ENCODE data around the gene TMEM131.
A peak's percentile ranks its signal among the peaks of the same experiment; 100 is the strongest.
"Not testable (repeated sequence)": the region's sequence is repeated elsewhere in the genome, so short reads cannot be mapped to it uniquely, and the experiment has no call there.

Gene TMEM131

DNA sequence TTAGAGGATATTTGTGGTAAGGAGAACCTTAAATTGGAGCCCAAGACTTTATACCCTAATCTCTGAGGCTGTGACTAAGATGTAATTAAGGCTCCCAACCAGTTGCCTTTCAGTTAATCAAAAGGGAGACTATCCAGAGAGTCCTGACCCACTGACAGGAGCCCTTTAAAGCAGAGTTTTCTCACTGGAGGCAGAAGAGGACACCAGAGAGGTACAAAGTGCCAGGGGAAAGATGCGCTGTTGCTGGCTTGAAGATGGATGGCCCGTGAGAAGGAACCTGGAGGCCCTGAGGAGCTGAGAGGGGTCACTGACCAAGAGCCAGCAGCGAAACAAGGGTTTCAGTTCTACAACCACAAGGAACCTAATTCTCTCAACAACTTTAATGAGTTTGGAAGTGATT, 137.3 kb downstream of the TMEM131 start:
- DNase-seq (ENCODE audit: low spot score): no peak

- DNase-seq (ENCODE audit: low spot score): no peak
Observed at GRCh38 chr2:97857553-97857952, 138.2 kb downstream of the TMEM131 start.

GRCh38 chr2:97853057-97853456, 142.7 kb downstream of the TMEM131 start:
- not testable (repeated sequence) for DNase-seq (ENCODE audit: low spot score)

GRCh38 chr2:97851172-97851571, 144.6 kb downstream of the TMEM131 start:
- no peak for DNase-seq (ENCODE audit: low spot score)

DNA sequence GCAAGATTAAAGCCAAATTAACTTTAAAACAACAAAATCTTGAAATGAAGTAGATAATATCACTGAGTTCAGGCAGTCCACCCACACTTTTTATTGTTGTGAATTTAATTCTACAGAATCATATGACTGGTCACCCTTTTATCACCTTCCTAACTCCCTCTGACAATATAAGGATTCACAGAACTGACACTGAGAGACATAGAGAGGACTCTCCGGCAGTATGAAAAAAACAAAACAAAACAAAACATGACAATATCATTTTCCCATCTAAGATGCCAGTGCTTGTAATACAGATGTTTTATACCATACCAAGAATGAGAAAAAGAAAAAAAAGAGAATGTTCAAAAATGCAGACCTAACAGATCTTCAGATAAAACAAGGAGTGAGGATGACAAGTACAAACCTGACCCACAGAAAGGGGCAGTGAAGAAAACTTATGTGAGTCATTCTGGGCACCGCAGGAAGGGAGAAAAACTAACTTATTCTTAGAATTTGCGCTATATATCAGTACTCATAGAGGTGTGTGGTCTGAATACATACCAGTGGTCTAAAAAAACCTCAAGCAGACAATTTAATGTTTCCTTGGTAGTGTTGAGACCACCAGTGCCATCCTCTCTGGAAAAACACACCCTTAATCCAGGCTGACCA, 145.7 kb downstream of the TMEM131 start:
- no peak for DNase-seq (ENCODE audit: low spot score)

DNA sequence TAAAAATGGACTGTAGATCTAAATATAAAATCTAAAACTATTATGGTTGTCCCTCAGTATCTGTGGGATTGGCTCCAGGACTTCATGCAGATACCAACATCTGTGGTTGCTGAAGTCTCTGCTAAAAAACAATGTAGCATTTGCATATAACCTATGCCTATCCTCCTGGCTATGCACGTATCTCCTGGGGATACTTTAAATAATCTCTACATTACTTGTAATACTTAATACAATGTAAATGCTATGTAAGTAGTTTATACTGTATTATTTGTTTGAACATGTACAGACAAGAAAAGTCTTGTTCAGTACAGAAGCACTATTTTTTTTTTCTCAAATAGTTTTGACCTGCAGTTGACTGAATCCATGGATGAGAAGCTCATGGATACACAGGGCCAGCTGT, 147.4 kb downstream of the TMEM131 start:
- DNase-seq (ENCODE audit: low spot score): no peak

- DNase-seq (ENCODE audit: low spot score): not testable (repeated sequence)
Observed at GRCh38 chr2:97846716-97847115, 149.0 kb downstream of the TMEM131 start.

DNA sequence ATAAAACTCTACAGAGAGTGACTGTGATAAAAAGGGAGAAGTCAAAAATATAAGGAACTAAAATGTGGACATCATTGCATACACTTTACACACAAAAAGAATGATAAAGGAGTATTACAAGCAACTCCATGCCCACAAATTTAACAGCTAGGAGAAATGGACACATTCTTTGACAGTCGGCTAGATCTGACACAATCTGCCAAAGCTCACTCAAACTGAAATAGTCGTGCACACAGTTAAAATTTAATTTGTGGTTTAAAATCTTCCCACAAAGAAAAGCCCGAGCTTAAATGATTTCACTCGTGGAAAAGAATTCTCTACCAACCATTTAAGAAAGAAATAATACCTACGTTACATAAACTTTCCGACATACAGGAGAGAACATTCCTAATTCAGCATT, 149.9 kb downstream of the TMEM131 start:
- no peak for DNase-seq (ENCODE audit: low spot score)

DNA sequence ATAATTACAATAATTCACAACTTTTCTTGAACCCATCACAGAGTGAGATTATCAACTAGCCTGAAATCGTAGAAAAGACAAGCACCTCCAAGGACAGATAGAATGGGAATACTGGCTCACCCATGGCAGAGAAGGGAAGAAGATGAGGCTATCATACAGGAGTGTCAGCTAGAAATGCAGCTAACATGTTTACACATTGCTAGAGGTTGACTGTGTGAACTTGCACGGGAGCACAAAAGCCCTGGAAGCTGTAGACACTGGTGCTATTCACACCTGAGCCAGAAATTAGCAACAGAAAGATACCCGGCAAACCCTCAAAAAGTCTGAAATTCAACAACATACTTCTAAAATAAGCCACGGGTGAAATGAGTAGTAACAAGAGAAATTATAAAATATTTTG, 150.6 kb downstream of the TMEM131 start:
- no peak for DNase-seq (ENCODE audit: low spot score)

- DNase-seq (ENCODE audit: low spot score): no peak
Observed at GRCh38 chr2:97844311-97844859, 151.4 kb downstream of the TMEM131 start.

GRCh38 chr2:97840198-97840597, 155.6 kb downstream of the TMEM131 start:
- DNase-seq (ENCODE audit: low spot score): no peak

GRCh38 chr2:97834610-97835009, 161.1 kb downstream of the TMEM131 start:
- no peak for DNase-seq (ENCODE audit: low spot score)

DNA sequence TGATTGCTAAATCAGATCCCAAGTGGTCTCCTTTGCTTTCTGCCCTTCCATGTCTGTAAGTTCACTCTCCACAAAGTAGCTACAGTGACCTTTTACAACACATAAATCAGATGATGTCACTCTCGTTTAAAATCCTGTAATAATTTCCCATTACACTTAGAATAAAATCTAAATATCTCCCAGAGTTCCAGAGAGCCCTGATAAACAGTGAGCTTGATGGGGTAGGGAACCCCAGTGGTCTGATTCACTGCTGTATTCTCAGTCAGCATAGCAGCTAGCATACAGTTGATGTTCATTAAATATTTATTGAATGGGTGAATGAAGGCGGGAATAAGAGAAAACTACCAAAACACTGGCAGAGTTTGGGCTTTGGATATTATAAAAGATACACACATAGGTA, 164.6 kb downstream of the TMEM131 start:
- no peak for DNase-seq (ENCODE audit: low spot score)

DNA sequence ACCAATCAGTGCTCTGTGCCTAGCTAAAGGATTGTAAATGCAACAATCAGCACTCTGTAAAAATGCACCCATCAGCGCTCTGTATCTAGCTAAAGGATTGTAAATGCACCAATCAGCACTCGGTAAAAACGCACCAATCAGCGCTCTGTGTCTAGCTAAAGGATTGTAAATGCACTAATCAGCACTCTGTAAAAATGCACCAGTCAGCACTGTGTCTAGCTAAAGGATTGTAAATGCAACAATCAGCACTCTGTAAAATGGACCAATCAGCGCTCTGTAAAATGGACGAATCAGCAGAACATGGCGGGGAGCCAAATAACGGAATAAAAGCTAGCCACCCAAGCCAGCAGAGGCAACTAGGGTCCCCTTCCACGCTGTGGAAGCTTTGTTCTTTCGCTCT, 166.5 kb downstream of the TMEM131 start:
- DNase-seq (ENCODE audit: low spot score): not testable (repeated sequence)

DNA sequence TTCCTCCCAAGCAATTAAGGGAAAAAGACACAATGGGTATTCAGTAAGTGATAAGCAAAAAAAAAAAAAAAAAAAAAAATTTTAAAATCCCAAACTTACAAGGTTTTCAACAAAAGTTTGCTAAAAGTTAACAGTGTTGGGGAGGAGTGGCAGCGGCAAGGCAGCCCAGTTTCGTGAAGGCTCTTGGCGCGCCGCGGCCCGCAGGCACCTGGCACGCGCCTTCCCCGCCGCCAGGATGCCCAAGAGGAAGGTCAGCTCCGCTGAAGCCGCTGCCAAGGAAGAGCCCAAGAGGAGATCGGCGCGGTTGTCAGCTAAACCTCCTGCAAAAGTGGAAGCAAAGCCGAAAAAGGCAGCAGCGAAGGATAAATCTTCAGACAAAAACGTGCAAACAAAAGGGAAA, 168.7 kb downstream of the TMEM131 start:
- DNase-seq (ENCODE audit: low spot score): not testable (repeated sequence)

DNA sequence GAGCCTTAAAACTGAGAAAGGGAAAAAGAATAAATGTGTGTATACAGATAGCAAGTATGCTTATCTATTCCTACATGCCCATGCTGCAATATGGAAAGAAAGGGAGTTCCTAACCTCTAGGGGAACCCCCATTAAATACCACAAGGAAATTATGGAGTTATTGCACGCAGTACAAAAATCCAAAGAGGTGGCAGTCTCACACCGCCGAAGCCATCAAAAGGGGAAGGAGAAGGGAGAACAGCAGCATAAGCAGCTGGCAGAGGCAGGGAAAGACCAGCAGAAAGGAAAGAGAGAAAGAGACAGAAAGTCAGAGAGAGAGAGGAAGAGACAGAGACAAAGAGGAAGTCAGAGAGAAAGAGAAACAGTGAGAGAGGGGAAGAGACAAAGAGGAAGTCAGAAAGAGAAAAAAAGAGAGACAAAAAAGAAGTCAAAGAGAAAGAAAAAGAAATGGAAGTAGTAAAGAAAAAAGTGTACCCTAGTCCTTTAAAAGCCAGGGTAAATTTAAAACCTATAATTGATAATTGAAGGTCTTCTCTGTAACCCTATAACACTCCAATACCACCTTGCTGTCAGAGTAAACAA, 169.4 kb downstream of the TMEM131 start:
- not testable (repeated sequence) for DNase-seq (ENCODE audit: low spot score)

- DNase-seq (ENCODE audit: low spot score): not testable (repeated sequence)
Observed at GRCh38 chr2:97824011-97824410, 171.7 kb downstream of the TMEM131 start.

DNA sequence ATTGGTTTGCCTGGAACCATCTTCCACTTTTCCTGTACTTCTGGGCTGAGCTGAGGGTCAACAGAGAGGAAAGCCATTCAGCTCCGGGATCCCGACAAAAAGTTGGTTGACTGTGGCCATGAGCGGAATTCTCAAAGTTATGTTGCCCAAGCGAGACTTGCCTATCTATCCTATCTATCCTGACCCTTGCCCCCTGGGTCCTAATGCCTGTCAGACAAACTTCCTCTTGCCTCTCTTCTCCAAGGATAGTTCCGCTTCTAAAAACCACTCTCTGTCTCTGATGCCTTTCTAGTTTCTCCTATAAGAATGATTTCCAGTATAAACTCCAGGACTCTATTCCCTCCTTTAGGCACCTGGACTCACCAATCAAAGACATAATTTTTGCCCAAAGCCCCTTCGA, 173.9 kb downstream of the TMEM131 start:
- not testable (repeated sequence) for DNase-seq (ENCODE audit: low spot score)

- no peak for DNase-seq (ENCODE audit: low spot score)
Observed at GRCh38 chr2:97819754-97820153, 176.0 kb downstream of the TMEM131 start.

GRCh38 chr2:97816411-97816810, 179.3 kb downstream of the TMEM131 start:
- DNase-seq (ENCODE audit: low spot score): no peak

- DNase-seq (ENCODE audit: low spot score): no peak
Observed at GRCh38 chr2:97812931-97813330, 182.8 kb downstream of the TMEM131 start.

- DNase-seq (ENCODE audit: low spot score): no peak
Observed at GRCh38 chr2:97808816-97809215, 186.9 kb downstream of the TMEM131 start.

DNA sequence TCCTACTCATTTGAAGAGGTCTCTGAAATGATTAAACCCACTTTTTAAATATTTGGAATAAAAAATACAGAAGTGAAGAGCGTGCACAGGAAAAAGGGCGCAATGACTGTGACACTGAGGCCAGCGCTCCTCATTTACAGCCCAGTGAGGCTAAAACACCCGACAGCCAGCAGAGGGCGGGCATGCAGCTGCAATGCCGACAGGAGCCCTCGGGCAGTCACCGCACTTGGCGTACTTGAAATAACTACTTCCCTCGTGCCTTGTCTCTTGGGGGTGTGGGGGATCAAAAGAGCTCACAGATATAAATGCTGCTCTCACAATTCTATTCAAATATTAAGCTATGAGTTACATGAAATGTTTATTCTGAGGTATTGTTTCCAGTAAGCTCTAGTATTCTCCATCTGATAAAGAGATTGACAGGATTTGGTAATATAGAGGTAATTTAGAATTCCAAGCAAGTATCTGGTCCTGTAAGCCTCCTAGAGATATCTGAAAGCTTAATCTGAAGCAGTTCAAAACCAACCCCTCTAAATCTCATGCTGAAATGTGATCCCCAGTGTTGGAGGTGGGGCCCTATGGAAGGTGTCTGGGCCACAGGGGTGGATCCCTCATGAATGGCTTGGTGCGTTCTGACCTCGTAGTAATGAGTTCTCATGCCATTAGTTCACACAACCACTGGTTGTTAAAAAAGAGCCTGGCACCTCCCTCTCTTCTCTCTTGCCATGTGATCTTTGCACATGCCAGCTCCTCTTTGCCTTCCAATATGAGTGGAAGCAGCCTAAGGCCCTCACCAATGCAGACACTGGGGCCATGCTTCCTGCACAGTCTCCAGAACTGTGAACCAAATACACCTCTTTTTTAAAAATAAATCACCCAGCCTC, 188.8 kb downstream of the TMEM131 start:
- DNase-seq (ENCODE audit: low spot score): peak; percentile 70
